AG10803 (cell line): ENCODE results near the gene STAT3.

Source experiments
- DNase-seq: peaks from one replicate; pipeline ENCODE4 v3.0.0; 2010; ENCODE audit warnings: low read depth
- H3K4me3 ChIP-seq: 2 replicates; pipeline ENCODE4 v1.5.1; 2011; ENCODE audit warnings: mild to moderate bottlenecking, low read length, control low read depth
- CTCF ChIP-seq: conservative IDR thresholded peaks from 2 replicates; pipeline ENCODE4 v1.5.1; 2011; ENCODE audit warnings: mild to moderate bottlenecking, low read length, control low read depth, inconsistent platforms

STAT3 gene

GRCh38 chr17:42413464-42414040 lies 25.3 kb upstream of the STAT3 start:
- no peak overlapping the region for H3K4me3 ChIP-seq
- DNase-seq = no peak
- no peak for TF ChIP-seq CTCF

- TF ChIP-seq CTCF = no peak
- peak overlapping the region; percentile 24; the same call in 1 of the 2 replicates for H3K4me3 ChIP-seq
- DNase-seq = no peak
Observed at GRCh38 chr17:42411905-42412679, 23.9 kb upstream of the STAT3 start.

GRCh38 chr17:42411361-42411760 lies 23.1 kb upstream of the STAT3 start:
- DNase-seq = no peak
- TF ChIP-seq CTCF = no peak
- H3K4me3 ChIP-seq = peak overlapping the region; percentile 24

GRCh38 chr17:42410319-42410685 lies 22.1 kb upstream of the STAT3 start:
- TF ChIP-seq CTCF = no peak
- 0 out of 2 replicates have a peak overlapping the region, but pooled peaks have one; percentile 12 for H3K4me3 ChIP-seq

GRCh38 chr17:42409523-42410318 lies 21.5 kb upstream of the STAT3 start:
- TF ChIP-seq CTCF = no peak
- DNase-seq = peak; percentile 95
- H3K4me3 ChIP-seq = peak overlapping the region; percentile 12

More at GRCh38 chr17:42410319-42410685, 22.1 kb upstream of the STAT3 start:
- no peak for DNase-seq

GRCh38 chr17:42408061-42408460 lies 19.8 kb upstream of the STAT3 start:
- no peak for DNase-seq
- TF ChIP-seq CTCF = no peak
- H3K4me3 ChIP-seq = no peak overlapping the region
